HEK293T (cell line): ENCODE data around the gene RYK.

Experiments
- BHLHE40 ChIP-seq: fragments of 450-650 bp; IDR thresholded peaks from 2 replicates; pipeline ENCODE4 v1.6.1; 2016; ENCODE audit warnings: mild to moderate bottlenecking, moderate library complexity, borderline replicate concordance
- TARDBP ChIP-seq: fragments of 450-650 bp; IDR thresholded peaks from 2 replicates; pipeline ENCODE4 v1.6.1; 2016

DNA sequence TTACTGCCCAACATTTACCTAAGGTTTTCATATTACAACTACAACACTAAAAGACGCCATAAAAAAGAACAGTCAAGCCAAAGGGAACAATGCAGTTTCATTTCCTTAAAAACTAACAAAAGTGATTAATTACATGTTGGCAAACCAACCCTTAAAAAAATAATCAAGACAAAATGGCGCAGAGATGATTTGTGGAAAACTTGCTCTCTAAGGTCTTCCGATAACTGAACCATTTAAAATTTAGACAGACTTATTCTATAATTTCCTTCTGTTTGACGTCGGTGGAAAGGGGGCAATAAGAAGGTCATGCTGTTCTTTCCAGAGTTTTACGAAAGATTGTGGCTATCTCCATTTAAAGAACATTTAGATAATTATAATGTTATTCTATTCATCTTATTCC is 87.6 kb downstream of the RYK start:
- TF ChIP-seq BHLHE40: no peak
- TF ChIP-seq TARDBP: no peak
